HepG2 (cell line): Measurements from ENCODE around the gene MYD88. TPM values are rescaled to one million over a fixed set of nuclear protein-coding genes. Genes with fewer than 3 reads are reported as not detected.

ENCODE experiments used
- ATAC-seq: fragments of 200-7000 bp; cut with Tn5 transposase; 3 replicates; pipeline ENCODE4 v1.9.1; 2020; ENCODE audit warnings: mild to moderate bottlenecking, moderate library complexity
- BruUV-seq: library from RNA; stranded (reverse); fragments of 400-500 nt; replicated peaks from 2 replicates; lab custom pipeline; 2021; lab: Mats Ljungman, UMichigan
- CTCF ChIA-PET: fragments of 300-600 bp; formaldehyde crosslinking; extraction: SDS; loops from one replicate; lab custom pipeline; 2021; ENCODE audit warnings: low total read pairs, inconsistent platforms, low intra/inter-chr PET ratio; lab: Yijun Ruan, JAX
- POLR2A ChIA-PET: fragments of 350-600 bp; sonication (Branson Sonifier 250); formaldehyde crosslinking; loops from one replicate; lab custom pipeline; 2020; ENCODE audit warnings: antibody characterized with exemption, inconsistent platforms; lab: Yijun Ruan, JAX
- DNase-seq: peaks from one replicate; pipeline ENCODE4 v3.0.0-alpha.2; 2015; ENCODE audit warnings: low spot score
- FAIRE-seq: peaks from 3 replicates; lab custom pipeline; 2011; peaks lifted over from hg19 to GRCh38; lab: Jason Lieb, UNC
- H2AFZ ChIP-seq: one replicate; pipeline ENCODE4 v1.6.1; 2011; ENCODE audit warnings: low read length, inconsistent platforms
- H3K27ac ChIP-seq: fragments of 300-600 bp; 3 replicates; pipeline ENCODE4 v1.8.0; 2011; ENCODE audit warnings: mixed run types, mild to moderate bottlenecking, mixed read lengths, low read length, inconsistent platforms; ENCODE audit not compliant: insufficient read depth; ENCODE audit errors: extremely low read length
- H3K27me3 ChIP-seq, 2 experiments: fragments of 200-600 bp in 1 of 2; 2 replicates in 1 of 2; 3 replicates in 1 of 2; pipeline versions ENCODE4 v1.6.0 to v1.8.0; 2011; ENCODE audit warnings: low read length in 2 of 2, mild to moderate bottlenecking in 2 of 2, moderate library complexity in 2 of 2, inconsistent platforms in 1 of 2; ENCODE audit not compliant: insufficient read depth in 2 of 2, control insufficient read depth in 1 of 2
- H3K36me3 ChIP-seq, 2 experiments: fragments of 200-600 bp in 1 of 2; replicated peaks in 1 of 2; 2 replicates in 1 of 2; 3 replicates in 1 of 2; pipeline versions ENCODE4 v1.5.1 to v1.8.0; 2011; ENCODE audit warnings: low read length in 2 of 2, inconsistent platforms in 1 of 2; ENCODE audit not compliant: insufficient read depth in 2 of 2, control insufficient read depth in 1 of 2
- H3K4me1 ChIP-seq: 2 replicates; pipeline ENCODE4 v1.5.1; 2012; ENCODE audit warnings: low read length, inconsistent platforms; ENCODE audit not compliant: insufficient read depth
- H3K4me2 ChIP-seq: 2 replicates; pipeline ENCODE4 v1.6.0; 2011; ENCODE audit warnings: low read depth, low read length, inconsistent platforms
- H3K4me3 ChIP-seq, 3 experiments: fragments of 200-600 bp in 1 of 3; sonication (generic), shearing (Covaris generic) in 1 of 3; replicated peaks in 1 of 3; 2 replicates each; pipeline ENCODE4 v1.5.1; 2011 to 2016; ENCODE audit warnings: low read length in 3 of 3, inconsistent platforms in 2 of 3, low read depth in 2 of 3, mild to moderate bottlenecking in 2 of 3, control low read depth in 1 of 3, mixed read lengths in 1 of 3; ENCODE audit not compliant: insufficient read depth in 1 of 3
- H3K79me2 ChIP-seq: one replicate; pipeline ENCODE4 v1.6.1; 2011; ENCODE audit warnings: low read length, inconsistent platforms; ENCODE audit not compliant: insufficient read depth
- H3K9ac ChIP-seq: 2 replicates; pipeline ENCODE4 v1.6.0; 2011; ENCODE audit warnings: mild to moderate bottlenecking, low read depth, low read length, inconsistent platforms; ENCODE audit not compliant: insufficient read depth
- H3K9me3 ChIP-seq: 2 replicates; pipeline ENCODE4 v1.5.1; 2012; ENCODE audit warnings: mild to moderate bottlenecking, low read length
- H4K20me1 ChIP-seq: 2 replicates; pipeline ENCODE4 v1.6.0; 2011; ENCODE audit warnings: inconsistent platforms, mild to moderate bottlenecking, low read length, moderate library complexity; ENCODE audit not compliant: insufficient read depth
- CEBPG ChIP-seq: IDR thresholded peaks from 2 replicates; pipeline ENCODE4 v1.6.1; 2016
- CHCHD3 ChIP-seq: sonication (generic); formaldehyde crosslinking; IDR thresholded peaks from 2 replicates; pipeline ENCODE4 v1.8.0; 2022; ENCODE audit warnings: mild to moderate bottlenecking, missing genetic modification reagents, moderate library complexity
- KLF15 ChIP-seq: sonication (generic); formaldehyde crosslinking; IDR thresholded peaks from 2 replicates; pipeline ENCODE4 v1.8.1; 2023; ENCODE audit warnings: borderline replicate concordance, mild to moderate bottlenecking, inconsistent platforms, missing genetic modification reagents, mixed read lengths
- RAD21 ChIP-seq: fragments of 450-650 bp; formaldehyde crosslinking; IDR thresholded peaks from 2 replicates; pipeline ENCODE4 v1.5.0; 2020; ENCODE audit warnings: mild to moderate bottlenecking
- SNAPC2 ChIP-seq: sonication (generic); formaldehyde crosslinking; IDR thresholded peaks from 2 replicates; pipeline ENCODE4 v1.8.1; 2022; ENCODE audit warnings: mild to moderate bottlenecking, missing genetic modification reagents
- ZBTB8A ChIP-seq: sonication (generic); formaldehyde crosslinking; IDR thresholded peaks from 2 replicates; pipeline ENCODE4 v1.4.0; 2020; ENCODE audit warnings: mild to moderate bottlenecking, low read depth, missing genetic modification reagents, borderline replicate concordance
- ZNF121 ChIP-seq: sonication (generic); formaldehyde crosslinking; IDR thresholded peaks from 2 replicates; pipeline ENCODE4 v1.5.0; 2020; ENCODE audit warnings: mild to moderate bottlenecking, missing genetic modification reagents
- ZNF232 ChIP-seq: sonication (generic); formaldehyde crosslinking; IDR thresholded peaks from 2 replicates; pipeline ENCODE4 v1.4.0; 2020; ENCODE audit warnings: missing genetic modification reagents, borderline replicate concordance
- ZNF263 ChIP-seq: sonication (generic); formaldehyde crosslinking; IDR thresholded peaks from 2 replicates; pipeline ENCODE4 v1.4.0; 2020; ENCODE audit warnings: missing genetic modification reagents
- ZNF660 ChIP-seq: sonication (generic); formaldehyde crosslinking; IDR thresholded peaks from 2 replicates; pipeline ENCODE4 v1.5.1; 2020; ENCODE audit warnings: mild to moderate bottlenecking, low read depth, missing genetic modification reagents, borderline replicate concordance
- WGBS: methylation state at CpG from one replicate; pipeline ENCODE4 v1.1.6; 2017; ENCODE audit warnings: low lambda C conversion rate; 5-methylcytosine and 5-hydroxymethylcytosine counted together
- in situ Hi-C: cut with HindIII; loops from 2 replicates; pipeline ENCODE4 v1.10.0; 2017; ENCODE audit warnings: low pct_unique_long_range_greater_than_20kb; ENCODE audit not compliant: extremely low pct_ligation_motif_present
- intact Hi-C: fragments of 100-400 bp; cut with micrococcal nuclease; formaldehyde crosslinking; loops from one replicate; pipeline ENCODE4 v1.10.0; 2022; ENCODE audit not compliant: unreplicated experiment
- polyA plus RNA-seq, 8 experiments: library from polyadenylated mRNA; depleted of rRNA in 3 of 8; stranded (reverse) in 7 of 8; unstranded in 1 of 8; fragments of >200 nt; fragmentation: Illumina TruSeq in 4 of 8; extraction: Trizol in 4 of 8; gene quantifications; 2 replicates each; pipeline versions ENCODE4 v1.2.1 to v1.2.3, GENCODE V29; 2011 to 2016; ENCODE audit warnings: low read depth in 4 of 8, missing spikeins in 1 of 8, mixed read lengths in 1 of 8; ENCODE audit not compliant: insufficient read depth in 1 of 8
- total RNA-seq, 5 experiments: library from RNA; depleted of rRNA; stranded (reverse); fragments of >200 nt; fragmentation: Illumina TruSeq; extraction: Trizol; gene quantifications; 2 replicates each; pipeline ENCODE4 v1.2.3, GENCODE V29; 2016; ENCODE audit warnings: low read depth in 1 of 5
- TF ChIP-seq, protein P1 (sequence below): sonication (generic); formaldehyde crosslinking; IDR thresholded peaks from 2 replicates; pipeline ENCODE4 v1.5.0; 2020; ENCODE audit warnings: missing genetic modification reagents, mild to moderate bottlenecking, borderline replicate concordance
- TF ChIP-seq, protein P2 (sequence below): sonication (generic); formaldehyde crosslinking; IDR thresholded peaks from 2 replicates; pipeline ENCODE4 v1.5.0; 2020; ENCODE audit warnings: mild to moderate bottlenecking, missing genetic modification reagents, moderate library complexity
- TF ChIP-seq, protein P3 (sequence below): sonication (generic); formaldehyde crosslinking; IDR thresholded peaks from 2 replicates; pipeline ENCODE4 v1.4.0; 2020; ENCODE audit warnings: missing genetic modification reagents, mild to moderate bottlenecking, borderline replicate concordance

The MYD88 gene
- total and polyA plus RNA-seq, 2 of the 13 experiments (the other 11 are each of a cell fraction or from before 2014, with no cell fraction given), result 7.6 to 32.7 TPM

- H3K9ac ChIP-seq, result no peak overlapping the region
- no peak overlapping the region for H3K27ac ChIP-seq
- FAIRE-seq, result no peak
- 86% methylated on average over 1 of the region's 2 CpGs for WGBS
- no peak overlapping the region for H3K4me3 ChIP-seq
- in situ Hi-C loops (loop anchor here (25.0 kb wide), 1 partner anchor 320 kb away; the partner anchor contains the start of gene ACVR2B), intact Hi-C loops (no loop called here)
- no peaks in the 10 kb centered on the region; a peak in 1 of 5 replicates for H3K27me3 ChIP-seq
- H3K4me2 ChIP-seq, result no peak overlapping the region
- ChIA-PET POLR2A (interaction anchor here (1.2 to 7.0 kb wide), 3 partner anchors 8 to 23 kb away, joined by 3 to 179 read pairs (median 9); partner anchors contain the start of gene OXSR1), CTCF (no interaction called here)
- ATAC-seq, result no peak
- no TSS peak for BruUV-seq
- no peaks in the 10 kb centered on the region for H4K20me1 ChIP-seq
- H3K9me3 ChIP-seq, result 0 out of 2 replicates have a peak, but pooled peaks cover 8% of the 10 kb centered on the region
- H3K79me2 ChIP-seq, result peaks cover 23% of the 10 kb centered on the region
- no peak for DNase-seq
- H3K36me3 ChIP-seq, result peaks cover 2 to 18% of the 10 kb centered on the region in 2 experiments; a peak in 3 of 5 replicates
- H3K4me1 ChIP-seq, result peaks cover 23% of the 10 kb centered on the region
- no peak overlapping the region for H2AFZ ChIP-seq
- no peak for TF ChIP-seq CHCHD3 (CRISPR knock-in tag)
- no peak for TF ChIP-seq ZNF660 (CRISPR knock-in tag)
- TF ChIP-seq, protein P1, sequence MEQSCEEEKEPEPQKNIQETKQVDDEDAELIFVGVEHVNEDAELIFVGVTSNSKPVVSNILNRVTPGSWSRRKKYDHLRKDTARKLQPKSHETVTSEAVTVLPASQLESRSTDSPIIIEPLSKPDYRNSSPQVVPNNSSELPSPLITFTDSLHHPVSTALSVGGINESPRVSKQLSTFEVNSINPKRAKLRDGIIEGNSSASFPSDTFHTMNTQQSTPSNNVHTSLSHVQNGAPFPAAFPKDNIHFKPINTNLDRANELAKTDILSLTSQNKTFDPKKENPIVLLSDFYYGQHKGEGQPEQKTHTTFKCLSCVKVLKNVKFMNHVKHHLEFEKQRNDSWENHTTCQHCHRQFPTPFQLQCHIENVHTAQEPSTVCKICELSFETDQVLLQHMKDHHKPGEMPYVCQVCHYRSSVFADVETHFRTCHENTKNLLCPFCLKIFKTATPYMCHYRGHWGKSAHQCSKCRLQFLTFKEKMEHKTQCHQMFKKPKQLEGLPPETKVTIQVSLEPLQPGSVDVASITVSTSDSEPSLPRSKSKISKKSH, result no peak
- TF ChIP-seq, protein P2, sequence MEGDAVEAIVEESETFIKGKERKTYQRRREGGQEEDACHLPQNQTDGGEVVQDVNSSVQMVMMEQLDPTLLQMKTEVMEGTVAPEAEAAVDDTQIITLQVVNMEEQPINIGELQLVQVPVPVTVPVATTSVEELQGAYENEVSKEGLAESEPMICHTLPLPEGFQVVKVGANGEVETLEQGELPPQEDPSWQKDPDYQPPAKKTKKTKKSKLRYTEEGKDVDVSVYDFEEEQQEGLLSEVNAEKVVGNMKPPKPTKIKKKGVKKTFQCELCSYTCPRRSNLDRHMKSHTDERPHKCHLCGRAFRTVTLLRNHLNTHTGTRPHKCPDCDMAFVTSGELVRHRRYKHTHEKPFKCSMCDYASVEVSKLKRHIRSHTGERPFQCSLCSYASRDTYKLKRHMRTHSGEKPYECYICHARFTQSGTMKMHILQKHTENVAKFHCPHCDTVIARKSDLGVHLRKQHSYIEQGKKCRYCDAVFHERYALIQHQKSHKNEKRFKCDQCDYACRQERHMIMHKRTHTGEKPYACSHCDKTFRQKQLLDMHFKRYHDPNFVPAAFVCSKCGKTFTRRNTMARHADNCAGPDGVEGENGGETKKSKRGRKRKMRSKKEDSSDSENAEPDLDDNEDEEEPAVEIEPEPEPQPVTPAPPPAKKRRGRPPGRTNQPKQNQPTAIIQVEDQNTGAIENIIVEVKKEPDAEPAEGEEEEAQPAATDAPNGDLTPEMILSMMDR (CRISPR knock-in tag), result no peak
- TF ChIP-seq ZBTB8A, result no peak
- no peak for TF ChIP-seq ZNF232 (CRISPR knock-in tag)
- no peak for TF ChIP-seq KLF15 (CRISPR knock-in tag)
- TF ChIP-seq CEBPG (CRISPR knock-in tag), result no peak
- no peak for TF ChIP-seq SNAPC2 (CRISPR knock-in tag)
- no peak for TF ChIP-seq ZNF121 (CRISPR knock-in tag)
- no peak for TF ChIP-seq RAD21 (CRISPR knock-in tag)
- TF ChIP-seq, protein P3, sequence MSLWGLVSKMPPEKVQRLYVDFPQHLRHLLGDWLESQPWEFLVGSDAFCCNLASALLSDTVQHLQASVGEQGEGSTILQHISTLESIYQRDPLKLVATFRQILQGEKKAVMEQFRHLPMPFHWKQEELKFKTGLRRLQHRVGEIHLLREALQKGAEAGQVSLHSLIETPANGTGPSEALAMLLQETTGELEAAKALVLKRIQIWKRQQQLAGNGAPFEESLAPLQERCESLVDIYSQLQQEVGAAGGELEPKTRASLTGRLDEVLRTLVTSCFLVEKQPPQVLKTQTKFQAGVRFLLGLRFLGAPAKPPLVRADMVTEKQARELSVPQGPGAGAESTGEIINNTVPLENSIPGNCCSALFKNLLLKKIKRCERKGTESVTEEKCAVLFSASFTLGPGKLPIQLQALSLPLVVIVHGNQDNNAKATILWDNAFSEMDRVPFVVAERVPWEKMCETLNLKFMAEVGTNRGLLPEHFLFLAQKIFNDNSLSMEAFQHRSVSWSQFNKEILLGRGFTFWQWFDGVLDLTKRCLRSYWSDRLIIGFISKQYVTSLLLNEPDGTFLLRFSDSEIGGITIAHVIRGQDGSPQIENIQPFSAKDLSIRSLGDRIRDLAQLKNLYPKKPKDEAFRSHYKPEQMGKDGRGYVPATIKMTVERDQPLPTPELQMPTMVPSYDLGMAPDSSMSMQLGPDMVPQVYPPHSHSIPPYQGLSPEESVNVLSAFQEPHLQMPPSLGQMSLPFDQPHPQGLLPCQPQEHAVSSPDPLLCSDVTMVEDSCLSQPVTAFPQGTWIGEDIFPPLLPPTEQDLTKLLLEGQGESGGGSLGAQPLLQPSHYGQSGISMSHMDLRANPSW, result no peak
- no peak for TF ChIP-seq ZNF263 (CRISPR knock-in tag)
Observed at GRCh38 chr3:38141952-38142273, 3.5 kb downstream of the MYD88 start.
